Right lobe of liver (tissue), 6 donors: ENCODE data around the gene STT3A. TPM values are rescaled to one million over a fixed set of nuclear protein-coding genes. Genes with fewer than 3 reads are reported as not detected.
A peak's percentile ranks its signal among the peaks of the same experiment; 100 is the strongest.
"Not testable (repeated sequence)": the region's sequence is repeated elsewhere in the genome, so short reads cannot be mapped to it uniquely, and the experiment has no call there.

Source experiments
- ATAC-seq, 4 donors: fragments of 200-7000 bp; cut with Tn5 transposase; one replicate each; pipeline ENCODE4 v1.9.1; 2020; ENCODE audit warnings: mild to moderate bottlenecking in 4 of 4, moderate library complexity in 4 of 4
- DNase-seq, 3 donors: peaks; one replicate each; pipeline ENCODE4 v3.0.0-alpha.2; 2020
- H3K27ac ChIP-seq, 3 donors: fragments of 200-600 bp; one replicate each; pipeline ENCODE4 v1.8.0; 2022
- H3K27me3 ChIP-seq, 2 donors: fragments of 200-600 bp; one replicate each; pipeline ENCODE4 v1.8.0; 2022
- H3K36me3 ChIP-seq, 4 donors: fragments of 200-600 bp; sonication (generic) in 1 of 4; one replicate each; pipeline versions ENCODE4 v1.5.1 to v1.8.0; 2017 to 2022; ENCODE audit warnings: control low read depth in 1 of 4
- H3K4me1 ChIP-seq, 4 donors: fragments of 200-600 bp; sonication (generic) in 1 of 4; one replicate each; pipeline versions ENCODE4 v1.5.1 to v1.8.0; 2017 to 2022; ENCODE audit warnings: control low read depth in 1 of 4
- H3K4me3 ChIP-seq, 3 donors: fragments of 200-600 bp; one replicate each; pipeline ENCODE4 v1.8.0; 2022
- H3K9me3 ChIP-seq, 4 donors: fragments of 200-600 bp; sonication (generic) in 1 of 4; one replicate each; pipeline versions ENCODE4 v1.5.1 to v1.8.0; 2017 to 2022; ENCODE audit warnings: control low read depth in 1 of 4
- POLR2A ChIP-seq: fragments of 450-650 bp; IDR thresholded peaks from one replicate; pipeline ENCODE4 v1.6.1; 2017; ENCODE audit warnings: antibody characterized with exemption, mild to moderate bottlenecking
- WGBS: methylation state at CpG from one replicate; pipeline ENCODE4 v1.1.6; 2018; ENCODE audit warnings: low coverage, low lambda C conversion rate; ENCODE audit not compliant: insufficient coverage; ENCODE audit errors: missing lambda C conversion rate; 5-methylcytosine and 5-hydroxymethylcytosine counted together
- intact Hi-C, 2 donors: fragments of 100-400 bp; cut with DNase I; formaldehyde crosslinking; loops; one replicate each; pipeline versions ENCODE4 v1.11.2 to v1.14.1; 2022
- total RNA-seq, 6 experiments: library from RNA; depleted of rRNA in 2 of 6; stranded (reverse); fragments of >200 nt in 2 of 6; fragmentation: NEBNext Ultra II Directional in 3 of 6; extraction: Animal tissue kit (Norgen Biotek cat#: 25700) in 3 of 6; gene quantifications; one replicate each; pipeline versions ENCODE4 v1.1.0 to v1.2.4, GENCODE V29; 2016 to 2023
- TF ChIP-seq, protein P1 (sequence below), 4 donors: fragments of 200-600 bp in 3 of 4; fragments of 450-650 bp in 1 of 4; IDR thresholded peaks; one replicate each; pipeline versions ENCODE4 v1.5.1 to v1.8.0; 2016 to 2022; ENCODE audit warnings: antibody characterized with exemption in 4 of 4, mild to moderate bottlenecking in 2 of 4
- donor health status: DM: no; HTN: yes; CAD: no.
- donor health status: DM: no; HTN: no; CAD: no.
- donor health status: DM: no; HTN: no; CAD: no.
- donor health status: DM: no; HTN: yes; CAD: no.
- donor health status: DM: no; HTN: yes; CAD: no.

The STT3A gene
- total RNA-seq, 6 experiments from 2014 or later = 73.3 to 108 (median 86.8) TPM

DNA sequence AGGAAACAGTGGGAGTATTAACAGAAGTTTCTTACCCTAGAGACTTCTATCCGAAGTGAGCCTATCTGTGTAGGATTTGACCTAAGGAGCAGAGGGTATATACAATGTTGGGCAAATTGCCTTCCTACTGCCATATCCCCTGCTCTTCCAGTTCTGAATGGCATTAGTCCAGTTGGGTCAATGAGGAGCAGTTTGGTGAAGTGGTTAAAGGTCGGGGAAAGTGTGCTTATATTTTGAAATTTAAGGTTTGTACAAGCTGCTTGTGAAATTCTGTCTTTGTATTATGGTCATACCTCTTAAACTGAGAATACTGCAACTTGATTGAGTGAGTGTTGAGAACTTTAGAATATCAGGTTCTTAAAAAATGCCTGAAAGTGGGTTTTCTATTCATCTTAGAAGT is 21.7 kb upstream of the STT3A start:
- peak overlapping the region in 2 of 3 donors; percentile 89 to 95 for H3K4me3 ChIP-seq
- WGBS = 6% methylated on average over 2 of the region's 2 CpGs
- peak in 1 of 3 donors; percentile 54 for DNase-seq
- peak overlapping the region in 2 of 3 donors; percentile 64 to 96 for H3K27ac ChIP-seq
- no peaks in the 10 kb centered on the region for H3K9me3 ChIP-seq
- peak; percentile 27 to 60 (median 32) for ATAC-seq
- TF ChIP-seq POLR2A = no peak
- TF ChIP-seq, protein P1, sequence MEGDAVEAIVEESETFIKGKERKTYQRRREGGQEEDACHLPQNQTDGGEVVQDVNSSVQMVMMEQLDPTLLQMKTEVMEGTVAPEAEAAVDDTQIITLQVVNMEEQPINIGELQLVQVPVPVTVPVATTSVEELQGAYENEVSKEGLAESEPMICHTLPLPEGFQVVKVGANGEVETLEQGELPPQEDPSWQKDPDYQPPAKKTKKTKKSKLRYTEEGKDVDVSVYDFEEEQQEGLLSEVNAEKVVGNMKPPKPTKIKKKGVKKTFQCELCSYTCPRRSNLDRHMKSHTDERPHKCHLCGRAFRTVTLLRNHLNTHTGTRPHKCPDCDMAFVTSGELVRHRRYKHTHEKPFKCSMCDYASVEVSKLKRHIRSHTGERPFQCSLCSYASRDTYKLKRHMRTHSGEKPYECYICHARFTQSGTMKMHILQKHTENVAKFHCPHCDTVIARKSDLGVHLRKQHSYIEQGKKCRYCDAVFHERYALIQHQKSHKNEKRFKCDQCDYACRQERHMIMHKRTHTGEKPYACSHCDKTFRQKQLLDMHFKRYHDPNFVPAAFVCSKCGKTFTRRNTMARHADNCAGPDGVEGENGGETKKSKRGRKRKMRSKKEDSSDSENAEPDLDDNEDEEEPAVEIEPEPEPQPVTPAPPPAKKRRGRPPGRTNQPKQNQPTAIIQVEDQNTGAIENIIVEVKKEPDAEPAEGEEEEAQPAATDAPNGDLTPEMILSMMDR (IDR thresholded peaks at IDR 0.05) = no peak
- H3K27me3 ChIP-seq = no peaks in the 10 kb centered on the region
- peaks cover 0 to 36% (median 18%) of the 10 kb centered on the region in 4 donors for H3K36me3 ChIP-seq
- intact Hi-C loops = no loop called here
- H3K4me1 ChIP-seq = peaks cover 0 to 39% (median 7%) of the 10 kb centered on the region in 4 donors

DNA sequence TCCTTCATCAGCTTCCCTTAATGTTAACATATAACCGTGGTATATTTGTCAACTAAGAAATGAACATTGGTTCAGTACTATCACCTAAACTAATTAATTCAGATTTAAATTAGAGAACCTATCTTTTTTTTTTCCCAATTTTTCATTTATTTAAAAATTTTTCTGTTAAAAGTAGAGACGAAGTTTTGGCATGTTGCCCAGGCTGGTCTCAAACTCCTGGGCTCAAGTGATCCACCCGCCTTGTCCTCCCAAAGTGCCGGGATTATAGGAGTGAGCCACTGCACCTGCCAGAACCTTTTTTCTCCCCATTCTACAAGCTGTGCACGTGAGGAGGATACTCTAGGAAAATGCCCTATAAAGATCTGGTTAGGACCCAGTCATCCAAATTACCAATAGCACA is 19.7 kb upstream of the STT3A start:
- DNase-seq = no peak
- Histone ChIP-seq H3K36me3 (peaks cover 0 to 56% (median 31%) of the 10 kb centered on the region in 4 donors), H3K9me3 (no peaks in the 10 kb centered on the region), H3K27me3 (no peaks in the 10 kb centered on the region), H3K27ac (no peak overlapping the region), H3K4me3 (no peak overlapping the region), H3K4me1 (peaks cover 0 to 29% (median 6%) of the 10 kb centered on the region in 4 donors)
- 84% methylated on average over 5 of the region's 5 CpGs for WGBS
- TF ChIP-seq, protein P1 (IDR thresholded peaks at IDR 0.05) = no peak
- TF ChIP-seq POLR2A = no peak
- intact Hi-C loops = no loop called here
- ATAC-seq = no peak

DNA sequence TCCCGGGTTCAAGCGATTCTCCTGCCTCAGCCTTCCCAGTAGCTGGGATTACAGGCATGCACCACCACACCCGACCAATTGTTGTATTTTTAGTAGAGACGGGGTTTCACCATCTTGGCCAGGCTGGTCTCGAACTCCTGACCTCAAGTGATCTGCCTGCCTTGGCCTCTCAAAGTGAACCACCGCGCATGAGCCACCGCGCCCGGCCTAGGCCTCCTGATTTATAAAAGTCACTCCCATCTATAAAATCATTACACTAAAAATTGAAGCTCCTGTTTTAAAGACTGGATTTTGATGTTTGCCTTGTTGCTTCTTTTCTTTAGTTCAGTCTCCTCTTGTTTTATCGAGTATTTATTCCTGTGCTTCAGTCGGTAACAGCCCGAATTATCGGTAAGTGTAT is 15.5 kb upstream of the STT3A start:
- H3K4me3 ChIP-seq, ATAC-seq, H3K9me3 ChIP-seq, DNase-seq, H3K27me3 ChIP-seq, H3K27ac ChIP-seq, intact Hi-C loops: not testable (repeated sequence)
- 89% methylated on average over 9 of the region's 14 CpGs for WGBS
- peaks cover 0 to 13% (median 3%) of the 10 kb centered on the region in 4 donors for H3K4me1 ChIP-seq
- peaks cover 0 to 98% (median 62%) of the 10 kb centered on the region in 4 donors for H3K36me3 ChIP-seq

DNA sequence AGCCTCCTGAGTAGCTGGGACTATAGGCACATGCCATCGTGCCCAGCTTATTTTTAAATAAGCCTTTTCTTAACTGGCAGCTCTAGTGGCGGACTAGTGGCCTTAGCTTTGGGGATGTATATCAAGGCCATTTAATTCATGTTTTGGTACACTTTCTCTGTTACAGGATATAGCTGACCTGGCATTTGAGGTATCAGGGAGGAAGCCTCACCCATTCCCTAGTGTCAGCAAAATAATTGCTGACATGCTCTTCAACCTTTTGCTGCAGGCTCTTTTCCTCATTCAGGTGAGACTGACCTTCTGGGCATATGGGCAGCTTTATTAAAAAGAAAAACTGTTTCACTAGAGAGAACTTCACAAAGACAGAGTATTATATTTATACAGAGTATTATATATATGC is 13.9 kb upstream of the STT3A start:
- TF ChIP-seq, protein P1 (IDR thresholded peaks at IDR 0.05) = no peak
- TF ChIP-seq POLR2A = no peak
- no peaks in the 10 kb centered on the region for H3K4me1 ChIP-seq
- ATAC-seq (no peak), DNase-seq (no peak)
- WGBS = 83% methylated on average over 2 of the region's 2 CpGs
- H3K9me3 ChIP-seq = no peaks in the 10 kb centered on the region
- H3K4me3 ChIP-seq = no peak overlapping the region
- intact Hi-C loops = no loop called here
- H3K27me3 ChIP-seq = no peaks in the 10 kb centered on the region
- peaks cover 0 to 100% (median 66%) of the 10 kb centered on the region in 4 donors for H3K36me3 ChIP-seq
- H3K27ac ChIP-seq = no peak overlapping the region

DNA sequence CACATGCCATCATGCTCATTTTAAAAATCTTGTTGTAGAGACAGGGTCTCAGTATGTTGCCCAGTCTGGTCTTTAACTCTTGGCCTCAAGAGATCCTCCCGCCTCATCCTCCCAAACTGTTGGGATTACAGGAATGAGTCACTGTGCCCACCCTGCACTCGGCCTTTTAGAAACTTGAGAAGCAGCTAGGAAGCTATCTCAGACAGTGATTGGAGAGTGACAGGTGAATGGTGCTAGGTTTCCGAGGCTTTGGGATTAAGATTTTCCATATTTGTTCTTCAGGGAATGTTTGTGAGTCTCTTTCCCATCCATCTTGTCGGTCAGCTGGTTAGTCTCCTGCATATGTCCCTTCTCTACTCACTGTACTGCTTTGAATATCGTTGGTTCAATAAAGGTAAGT is 12.8 kb upstream of the STT3A start:
- 96% methylated on average over 4 of the region's 5 CpGs for WGBS
- TF ChIP-seq POLR2A = no peak
- TF ChIP-seq, protein P1 (IDR thresholded peaks at IDR 0.05) = no peak
- Histone ChIP-seq H3K27me3 (no peaks in the 10 kb centered on the region), H3K4me1 (no peaks in the 10 kb centered on the region), H3K4me3 (no peak overlapping the region), H3K9me3 (no peaks in the 10 kb centered on the region), H3K27ac (no peak overlapping the region), H3K36me3 (peaks cover 0 to 100% (median 63%) of the 10 kb centered on the region in 4 donors)
- ATAC-seq (no peak), DNase-seq (no peak)
- intact Hi-C loops = no loop called here
